HCT116 (cell line): ENCODE data around the gene TRAK1.

Experiments used
- EGR1 ChIP-seq: IDR thresholded peaks from 2 replicates; pipeline ENCODE4 v1.6.1; 2012; ENCODE audit warnings: low read depth
- EZH2phosphoT487 ChIP-seq: fragments of 200-600 bp; IDR thresholded peaks from 2 replicates; pipeline ENCODE4 v1.6.1; 2018; ENCODE audit warnings: antibody characterized with exemption, borderline replicate concordance
- POLR2A ChIP-seq: IDR thresholded peaks from 2 replicates; pipeline ENCODE4 v1.7.0; 2011; ENCODE audit warnings: borderline replicate concordance; ENCODE audit not compliant: insufficient read depth, insufficient read length; ENCODE audit errors: extremely low read depth
- RAD21 ChIP-seq: IDR thresholded peaks from 2 replicates; pipeline ENCODE4 v1.6.1; 2012; ENCODE audit warnings: low read depth, mild to moderate bottlenecking
- SP1 ChIP-seq: IDR thresholded peaks from 2 replicates; pipeline ENCODE4 v1.6.1; 2012; ENCODE audit warnings: low read depth
- SRF ChIP-seq: IDR thresholded peaks from 2 replicates; pipeline ENCODE4 v1.6.1; 2012; ENCODE audit warnings: low read depth
- ZFX ChIP-seq: fragments of 450-650 bp; IDR thresholded peaks from 2 replicates; pipeline ENCODE4 v1.6.1; 2017
- ZNF274 ChIP-seq: fragments of 200-500 bp; sonication (Bioruptor generic); IDR thresholded peaks from 2 replicates; pipeline ENCODE4 v1.6.1; 2014; ENCODE audit warnings: mild to moderate bottlenecking, low read depth, low read length, inconsistent platforms
- TF ChIP-seq, protein P1 (sequence below): IDR thresholded peaks from 2 replicates; pipeline ENCODE4 v1.6.1; 2012
- TF ChIP-seq, protein P2 (sequence below), 3 experiments: fragments of 200-600 bp in 1 of 3; sonication (generic) in 1 of 3; IDR thresholded peaks in 2 of 3; conservative IDR thresholded peaks in 1 of 3; 2 replicates each; pipeline ENCODE4 v1.5.1; 2012 to 2017; ENCODE audit warnings: low read depth in 2 of 3, low read length in 2 of 3, antibody characterized with exemption in 1 of 3, borderline replicate concordance in 1 of 3, control low read depth in 1 of 3, mild to moderate bottlenecking in 1 of 3, mixed read lengths in 1 of 3, mixed run types in 1 of 3, moderate library complexity in 1 of 3; ENCODE audit not compliant: insufficient read depth in 1 of 3
- TF ChIP-seq, protein P3 (sequence below): IDR thresholded peaks from 2 replicates; pipeline ENCODE4 v1.6.1; 2011; ENCODE audit warnings: mild to moderate bottlenecking, low read length, moderate library complexity; ENCODE audit not compliant: insufficient replicate concordance; ENCODE audit errors: extremely low read depth
- TF ChIP-seq, protein P4 (sequence below): IDR thresholded peaks from 2 replicates; pipeline ENCODE4 v1.6.1; 2012

DNA sequence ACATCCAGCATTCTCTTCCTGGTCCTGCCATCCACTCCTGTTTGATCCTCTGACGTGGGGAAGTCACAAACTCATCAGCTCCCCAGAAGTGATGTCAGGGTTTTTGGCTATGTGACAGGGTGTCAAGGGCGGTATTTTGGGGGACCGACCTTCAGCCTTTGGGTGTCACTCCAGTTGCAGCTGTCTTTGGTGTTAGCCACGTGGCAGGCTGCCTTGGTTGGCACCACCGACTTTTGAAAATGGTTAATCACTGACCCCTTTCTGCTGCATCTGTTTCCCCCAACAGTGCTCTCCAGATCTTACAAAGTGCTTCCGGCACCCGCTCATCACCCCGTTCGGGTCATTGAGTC is 86.6 kb downstream of the TRAK1 start:
- TF ChIP-seq, protein P1, sequence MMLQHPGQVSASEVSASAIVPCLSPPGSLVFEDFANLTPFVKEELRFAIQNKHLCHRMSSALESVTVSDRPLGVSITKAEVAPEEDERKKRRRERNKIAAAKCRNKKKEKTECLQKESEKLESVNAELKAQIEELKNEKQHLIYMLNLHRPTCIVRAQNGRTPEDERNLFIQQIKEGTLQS, result no peak
- no peak for TF ChIP-seq EGR1
- no peak for TF ChIP-seq RAD21
- TF ChIP-seq, protein P2, sequence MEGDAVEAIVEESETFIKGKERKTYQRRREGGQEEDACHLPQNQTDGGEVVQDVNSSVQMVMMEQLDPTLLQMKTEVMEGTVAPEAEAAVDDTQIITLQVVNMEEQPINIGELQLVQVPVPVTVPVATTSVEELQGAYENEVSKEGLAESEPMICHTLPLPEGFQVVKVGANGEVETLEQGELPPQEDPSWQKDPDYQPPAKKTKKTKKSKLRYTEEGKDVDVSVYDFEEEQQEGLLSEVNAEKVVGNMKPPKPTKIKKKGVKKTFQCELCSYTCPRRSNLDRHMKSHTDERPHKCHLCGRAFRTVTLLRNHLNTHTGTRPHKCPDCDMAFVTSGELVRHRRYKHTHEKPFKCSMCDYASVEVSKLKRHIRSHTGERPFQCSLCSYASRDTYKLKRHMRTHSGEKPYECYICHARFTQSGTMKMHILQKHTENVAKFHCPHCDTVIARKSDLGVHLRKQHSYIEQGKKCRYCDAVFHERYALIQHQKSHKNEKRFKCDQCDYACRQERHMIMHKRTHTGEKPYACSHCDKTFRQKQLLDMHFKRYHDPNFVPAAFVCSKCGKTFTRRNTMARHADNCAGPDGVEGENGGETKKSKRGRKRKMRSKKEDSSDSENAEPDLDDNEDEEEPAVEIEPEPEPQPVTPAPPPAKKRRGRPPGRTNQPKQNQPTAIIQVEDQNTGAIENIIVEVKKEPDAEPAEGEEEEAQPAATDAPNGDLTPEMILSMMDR (IDR thresholded peaks at IDR 0.05 in 2 of 3, conservative IDR thresholded peaks at IDR 0.05 in 1 of 3; ENCODE audit: borderline replicate concordance in 1 of 3, insufficient read depth in 1 of 3, low read depth in 2 of 3, low read length in 2 of 3), result no peak
- no peak for TF ChIP-seq POLR2A
- no peak for TF ChIP-seq SRF
- TF ChIP-seq, protein P3, sequence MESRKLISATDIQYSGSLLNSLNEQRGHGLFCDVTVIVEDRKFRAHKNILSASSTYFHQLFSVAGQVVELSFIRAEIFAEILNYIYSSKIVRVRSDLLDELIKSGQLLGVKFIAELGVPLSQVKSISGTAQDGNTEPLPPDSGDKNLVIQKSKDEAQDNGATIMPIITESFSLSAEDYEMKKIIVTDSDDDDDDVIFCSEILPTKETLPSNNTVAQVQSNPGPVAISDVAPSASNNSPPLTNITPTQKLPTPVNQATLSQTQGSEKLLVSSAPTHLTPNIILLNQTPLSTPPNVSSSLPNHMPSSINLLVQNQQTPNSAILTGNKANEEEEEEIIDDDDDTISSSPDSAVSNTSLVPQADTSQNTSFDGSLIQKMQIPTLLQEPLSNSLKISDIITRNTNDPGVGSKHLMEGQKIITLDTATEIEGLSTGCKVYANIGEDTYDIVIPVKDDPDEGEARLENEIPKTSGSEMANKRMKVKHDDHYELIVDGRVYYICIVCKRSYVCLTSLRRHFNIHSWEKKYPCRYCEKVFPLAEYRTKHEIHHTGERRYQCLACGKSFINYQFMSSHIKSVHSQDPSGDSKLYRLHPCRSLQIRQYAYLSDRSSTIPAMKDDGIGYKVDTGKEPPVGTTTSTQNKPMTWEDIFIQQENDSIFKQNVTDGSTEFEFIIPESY, result no peak
- TF ChIP-seq EZH2phosphoT487, result no peak
- no peak for TF ChIP-seq ZFX
- TF ChIP-seq, protein P4, sequence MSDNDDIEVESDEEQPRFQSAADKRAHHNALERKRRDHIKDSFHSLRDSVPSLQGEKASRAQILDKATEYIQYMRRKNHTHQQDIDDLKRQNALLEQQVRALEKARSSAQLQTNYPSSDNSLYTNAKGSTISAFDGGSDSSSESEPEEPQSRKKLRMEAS, result no peak
- TF ChIP-seq SP1, result no peak
- no peak for TF ChIP-seq ZNF274
